ENCODE results near the gene GOLGA2.

DNA sequence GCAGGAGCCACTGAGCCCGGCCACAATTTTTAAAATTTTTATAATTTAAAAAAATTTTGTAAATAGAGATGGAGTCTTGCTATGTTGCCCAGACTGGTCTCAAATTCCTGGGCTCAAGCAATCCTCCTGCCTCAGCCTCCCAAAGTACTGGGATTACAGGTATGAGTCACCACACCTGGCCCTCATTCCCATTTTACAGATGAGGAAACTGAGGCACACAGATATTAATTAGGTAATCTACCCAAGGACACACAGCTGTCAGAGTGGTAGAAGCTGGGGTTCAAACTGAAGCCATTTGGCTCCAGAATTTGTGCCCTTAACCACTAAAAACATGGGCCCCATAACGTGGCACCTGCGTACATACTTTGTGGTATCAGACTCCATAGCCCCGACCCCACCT lies 38.9 kb upstream of the GOLGA2 start:
- TF ChIP-seq, protein P1, sequence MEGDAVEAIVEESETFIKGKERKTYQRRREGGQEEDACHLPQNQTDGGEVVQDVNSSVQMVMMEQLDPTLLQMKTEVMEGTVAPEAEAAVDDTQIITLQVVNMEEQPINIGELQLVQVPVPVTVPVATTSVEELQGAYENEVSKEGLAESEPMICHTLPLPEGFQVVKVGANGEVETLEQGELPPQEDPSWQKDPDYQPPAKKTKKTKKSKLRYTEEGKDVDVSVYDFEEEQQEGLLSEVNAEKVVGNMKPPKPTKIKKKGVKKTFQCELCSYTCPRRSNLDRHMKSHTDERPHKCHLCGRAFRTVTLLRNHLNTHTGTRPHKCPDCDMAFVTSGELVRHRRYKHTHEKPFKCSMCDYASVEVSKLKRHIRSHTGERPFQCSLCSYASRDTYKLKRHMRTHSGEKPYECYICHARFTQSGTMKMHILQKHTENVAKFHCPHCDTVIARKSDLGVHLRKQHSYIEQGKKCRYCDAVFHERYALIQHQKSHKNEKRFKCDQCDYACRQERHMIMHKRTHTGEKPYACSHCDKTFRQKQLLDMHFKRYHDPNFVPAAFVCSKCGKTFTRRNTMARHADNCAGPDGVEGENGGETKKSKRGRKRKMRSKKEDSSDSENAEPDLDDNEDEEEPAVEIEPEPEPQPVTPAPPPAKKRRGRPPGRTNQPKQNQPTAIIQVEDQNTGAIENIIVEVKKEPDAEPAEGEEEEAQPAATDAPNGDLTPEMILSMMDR (IDR thresholded peaks at IDR 0.05), result no peak
- no peak for TF ChIP-seq EZH2 (IDR thresholded peaks at IDR 0.05)

All from neural progenitor cell (in vitro differentiated cells).